22Rv1 (cell line): ENCODE results near the gene TSEN2.
"Not testable (repeated sequence)": the region's sequence is repeated elsewhere in the genome, so short reads cannot be mapped to it uniquely, and the experiment has no call there.

Experiments
- CTCF ChIP-seq: fragments of 450-650 bp; IDR thresholded peaks from 2 replicates; pipeline ENCODE4 v1.5.1; 2017; ENCODE audit warnings: mild to moderate bottlenecking
- ZFX ChIP-seq: fragments of 450-650 bp; IDR thresholded peaks from 2 replicates; pipeline ENCODE4 v1.6.1; 2017; ENCODE audit warnings: antibody characterized with exemption, borderline replicate concordance

GRCh38 chr3:12479198-12479597 is 5.1 kb upstream of the TSEN2 start:
- not testable (repeated sequence) for TF ChIP-seq ZFX, CTCF
